ENCODE data around the gene NRP2. TPM values are rescaled to one million over a fixed set of nuclear protein-coding genes. Genes with fewer than 3 reads are reported as not detected.

NRP2 gene
- total RNA-seq, 4 donors from 2014 or later = 4.0 to 11.5 (median 5.9) TPM

DNA sequence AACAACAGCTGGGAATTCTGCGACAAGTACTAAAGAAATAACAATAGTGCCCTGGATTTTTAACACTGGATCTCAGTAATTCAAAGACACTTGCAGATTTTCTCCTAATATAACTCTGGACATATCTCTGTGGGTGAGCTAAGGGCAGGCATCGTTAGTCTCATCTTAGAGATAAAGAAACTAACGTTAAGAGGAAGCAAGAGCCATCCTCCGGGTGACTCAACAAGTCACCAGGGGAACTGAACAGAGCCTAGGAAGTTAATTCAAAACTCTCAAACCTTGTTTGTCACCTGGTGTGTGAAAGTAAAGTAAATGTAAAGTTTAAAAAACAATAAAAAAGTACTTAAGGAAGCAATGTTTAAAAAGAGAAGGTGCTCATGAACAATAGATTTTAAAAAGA, 41.6 kb upstream of the NRP2 start:
- intact Hi-C loops (cut with DNase I; ENCODE audit: low total_unique reads) = no loop called here
- DNase-seq (ENCODE audit: low spot score in 2 of 2) = no peak
- TF ChIP-seq, protein P1, sequence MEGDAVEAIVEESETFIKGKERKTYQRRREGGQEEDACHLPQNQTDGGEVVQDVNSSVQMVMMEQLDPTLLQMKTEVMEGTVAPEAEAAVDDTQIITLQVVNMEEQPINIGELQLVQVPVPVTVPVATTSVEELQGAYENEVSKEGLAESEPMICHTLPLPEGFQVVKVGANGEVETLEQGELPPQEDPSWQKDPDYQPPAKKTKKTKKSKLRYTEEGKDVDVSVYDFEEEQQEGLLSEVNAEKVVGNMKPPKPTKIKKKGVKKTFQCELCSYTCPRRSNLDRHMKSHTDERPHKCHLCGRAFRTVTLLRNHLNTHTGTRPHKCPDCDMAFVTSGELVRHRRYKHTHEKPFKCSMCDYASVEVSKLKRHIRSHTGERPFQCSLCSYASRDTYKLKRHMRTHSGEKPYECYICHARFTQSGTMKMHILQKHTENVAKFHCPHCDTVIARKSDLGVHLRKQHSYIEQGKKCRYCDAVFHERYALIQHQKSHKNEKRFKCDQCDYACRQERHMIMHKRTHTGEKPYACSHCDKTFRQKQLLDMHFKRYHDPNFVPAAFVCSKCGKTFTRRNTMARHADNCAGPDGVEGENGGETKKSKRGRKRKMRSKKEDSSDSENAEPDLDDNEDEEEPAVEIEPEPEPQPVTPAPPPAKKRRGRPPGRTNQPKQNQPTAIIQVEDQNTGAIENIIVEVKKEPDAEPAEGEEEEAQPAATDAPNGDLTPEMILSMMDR (IDR thresholded peaks at IDR 0.05) = no peak
- TF ChIP-seq POLR2A (IDR thresholded peaks at IDR 0.05) = no peak
- no peak overlapping the region for H3K4me3 ChIP-seq (ENCODE audit: low read depth, poor library complexity, severe bottlenecking)
- WGBS, 2 donors = 69 to 71% methylated on average over 4 of the region's 4 CpGs

DNA sequence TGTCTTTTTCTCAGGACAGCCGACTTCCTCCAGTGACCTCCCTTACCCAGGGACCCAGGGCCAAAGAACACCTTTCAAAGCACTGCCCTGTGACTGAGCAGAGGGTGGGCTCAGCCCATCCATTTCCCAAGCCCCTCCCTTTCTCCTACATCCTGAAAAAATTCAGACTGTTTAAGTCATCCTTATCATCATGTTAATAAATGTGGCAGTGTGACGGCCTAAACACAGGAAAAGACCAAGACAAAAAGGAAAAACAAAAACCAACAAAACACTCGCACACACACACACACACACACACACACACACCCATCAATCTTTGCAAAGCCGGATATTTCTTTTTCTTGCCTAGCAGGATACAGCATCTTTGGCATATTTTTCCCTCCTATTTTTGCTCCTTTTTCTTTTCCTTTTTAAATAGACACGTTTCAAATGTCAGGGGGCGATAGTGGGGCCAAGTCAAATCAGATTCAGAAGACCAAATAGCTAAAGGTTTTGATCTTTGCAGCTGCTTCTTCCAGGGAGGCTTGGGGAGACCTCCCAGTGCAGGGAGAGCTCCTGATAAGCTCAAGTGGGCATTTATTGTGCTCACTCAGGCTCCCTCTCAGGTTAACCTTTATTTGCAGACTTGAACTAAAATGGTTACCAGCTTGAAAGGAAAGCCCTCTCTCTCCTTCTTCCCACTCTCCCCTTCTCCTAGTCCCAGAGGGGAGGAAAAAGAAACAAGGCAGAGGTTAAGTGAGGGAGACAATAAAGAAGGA, 39.5 kb upstream of the NRP2 start:
- peak in 1 of 2 donors; percentile 26 for DNase-seq (ENCODE audit: low spot score in 2 of 2)
- intact Hi-C loops (cut with DNase I; ENCODE audit: low total_unique reads) = no loop called here
- H3K4me3 ChIP-seq (ENCODE audit: low read depth, poor library complexity, severe bottlenecking) = no peak overlapping the region
- 62 to 67% methylated on average over 6 of the region's 6 CpGs for WGBS, 2 donors
- TF ChIP-seq POLR2A (IDR thresholded peaks at IDR 0.05) = no peak
- TF ChIP-seq, protein P1 (IDR thresholded peaks at IDR 0.05) = no peak

DNA sequence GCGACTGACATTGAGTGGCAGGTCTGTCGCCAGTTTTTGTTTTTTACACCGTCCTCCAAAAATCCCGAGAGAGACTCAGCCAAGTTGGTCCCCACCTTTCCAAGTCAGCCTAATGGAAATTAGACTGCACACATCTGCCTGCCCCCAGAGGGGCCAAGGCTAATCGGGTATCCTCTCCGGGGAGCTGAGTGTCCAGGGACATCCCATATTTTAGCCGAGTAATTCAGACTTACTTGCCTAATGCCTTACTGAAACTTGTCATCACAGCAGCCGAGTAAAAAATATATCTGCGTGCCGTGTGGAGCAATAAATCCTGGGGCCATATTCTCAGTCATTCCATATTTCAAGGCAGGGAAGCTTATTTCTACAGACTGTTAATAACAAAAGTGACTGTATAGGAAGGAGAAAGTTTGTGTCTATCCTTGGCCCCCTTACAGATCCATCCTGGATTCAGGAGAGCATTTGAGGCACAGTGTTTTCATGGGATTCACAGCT, 38.9 kb upstream of the NRP2 start:
- peak in 1 of 2 donors; percentile 32 for DNase-seq (ENCODE audit: low spot score in 2 of 2)
- TF ChIP-seq, protein P1 (IDR thresholded peaks at IDR 0.05) = no peak
- TF ChIP-seq POLR2A (IDR thresholded peaks at IDR 0.05) = no peak
- 49 to 55% methylated on average over 10 of the region's 10 CpGs for WGBS, 2 donors
- intact Hi-C loops (cut with DNase I; ENCODE audit: low total_unique reads) = no loop called here
- no peak overlapping the region for H3K4me3 ChIP-seq (ENCODE audit: low read depth, poor library complexity, severe bottlenecking)

DNA sequence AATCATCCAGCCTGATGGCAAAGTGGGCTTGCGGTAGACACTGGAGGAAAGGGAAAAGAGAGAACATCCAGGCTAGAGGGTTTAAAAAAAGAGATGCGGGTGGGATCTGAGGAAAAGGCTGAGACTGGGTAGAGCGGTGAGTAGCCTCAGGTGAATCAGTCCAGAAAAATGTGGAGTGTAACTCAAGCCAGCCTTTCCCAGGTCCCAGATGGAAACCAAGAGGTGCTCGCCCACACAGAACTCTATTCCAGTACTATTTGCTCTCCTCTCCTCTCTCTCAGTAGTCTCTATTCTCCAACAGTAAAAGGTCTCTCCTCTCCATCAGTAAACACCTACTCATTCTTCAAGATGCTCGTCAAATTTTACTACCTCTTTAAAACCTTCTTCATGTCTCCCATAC, 38.3 kb upstream of the NRP2 start:
- H3K4me3 ChIP-seq (ENCODE audit: low read depth, poor library complexity, severe bottlenecking) = no peak overlapping the region
- TF ChIP-seq, protein P1 (IDR thresholded peaks at IDR 0.05) = no peak
- no peak for TF ChIP-seq POLR2A (IDR thresholded peaks at IDR 0.05)
- DNase-seq (ENCODE audit: low spot score in 2 of 2) = peak in 1 of 2 donors; percentile 8
- intact Hi-C loops (cut with DNase I; ENCODE audit: low total_unique reads) = no loop called here
- 92 to 94% methylated on average over 5 of the region's 5 CpGs for WGBS, 2 donors

DNA sequence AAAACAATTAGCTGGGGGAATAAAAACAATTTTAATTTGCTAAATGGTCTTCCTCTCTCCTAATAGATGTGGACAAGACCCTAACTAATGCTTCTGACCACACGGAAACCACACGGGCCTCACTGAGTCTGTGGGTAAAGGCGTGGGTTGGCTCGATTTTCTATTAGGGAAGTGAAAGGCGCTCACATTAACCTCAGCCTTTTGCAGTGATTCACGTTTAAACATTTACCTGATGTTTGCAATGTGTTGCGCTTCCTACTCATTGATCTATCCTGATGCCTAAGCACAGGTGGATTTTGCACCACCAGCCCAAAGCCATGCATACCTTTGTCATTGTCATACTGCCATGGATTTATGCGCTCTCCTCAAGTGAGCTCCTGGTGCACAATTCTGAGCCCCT, 35.6 kb upstream of the NRP2 start:
- peak in 1 of 2 donors; percentile 28 for DNase-seq (ENCODE audit: low spot score in 2 of 2)
- TF ChIP-seq, protein P1 (IDR thresholded peaks at IDR 0.05) = no peak
- TF ChIP-seq POLR2A (IDR thresholded peaks at IDR 0.05) = no peak
- intact Hi-C loops (cut with DNase I; ENCODE audit: low total_unique reads) = no loop called here
- WGBS, 2 donors = 73 to 92% methylated on average over 8 of the region's 8 CpGs
- H3K4me3 ChIP-seq (ENCODE audit: low read depth, poor library complexity, severe bottlenecking) = no peak overlapping the region
